Colonic mucosa (tissue), 4 donors: ENCODE data around the gene PRRT3. TPM values are rescaled to one million over a fixed set of nuclear protein-coding genes. Genes with fewer than 3 reads are reported as not detected.
A peak's percentile ranks its signal among the peaks of the same experiment; 100 is the strongest.

Experiments used
- DNase-seq: peaks from one replicate; pipeline ENCODE4 v3.0.0-alpha.2; 2020
- H3K27ac ChIP-seq: fragments of 200-600 bp; one replicate; pipeline ENCODE4 v1.8.0; 2021
- H3K27me3 ChIP-seq: fragments of 200-600 bp; one replicate; pipeline ENCODE4 v1.8.0; 2021
- H3K36me3 ChIP-seq: fragments of 200-600 bp; one replicate; pipeline ENCODE4 v1.8.0; 2021
- H3K4me1 ChIP-seq: fragments of 200-600 bp; one replicate; pipeline ENCODE4 v1.8.0; 2021; ENCODE audit warnings: mild to moderate bottlenecking
- H3K4me3 ChIP-seq: fragments of 200-600 bp; one replicate; pipeline ENCODE4 v1.8.0; 2021
- H3K9ac ChIP-seq, 2 donors: one replicate each; pipeline ENCODE4 v1.7.0; 2013; ENCODE audit warnings: control low read depth in 2 of 2, low read depth in 2 of 2, low read length in 2 of 2
- H3K9me3 ChIP-seq: fragments of 200-600 bp; one replicate; pipeline ENCODE4 v1.8.0; 2021
- intact Hi-C: fragments of 100-400 bp; cut with DNase I; formaldehyde crosslinking; loops from one replicate; pipeline ENCODE4 v1.14.1; 2022
- total RNA-seq, 2 donors: library from RNA; stranded (reverse); fragmentation: NEBNext Ultra II Directional in 1 of 2; extraction: Animal tissue kit (Norgen Biotek cat#: 25700) in 1 of 2; gene quantifications; one replicate each; pipeline ENCODE4 v1.2.1, GENCODE V29; 2021
- TF ChIP-seq, protein P1 (sequence below): fragments of 200-600 bp; IDR thresholded peaks from one replicate; pipeline ENCODE4 v1.8.0; 2022; ENCODE audit warnings: antibody characterized with exemption, mild to moderate bottlenecking
- donor health status: healthy.
- donor health status: DM: no; HTN: no; CAD: no.
- donor health status: DM: no; HTN: no; CAD: no.

Gene PRRT3
- total RNA-seq, 2 donors from 2014 or later, result 0.96 to 1.1 TPM

DNA sequence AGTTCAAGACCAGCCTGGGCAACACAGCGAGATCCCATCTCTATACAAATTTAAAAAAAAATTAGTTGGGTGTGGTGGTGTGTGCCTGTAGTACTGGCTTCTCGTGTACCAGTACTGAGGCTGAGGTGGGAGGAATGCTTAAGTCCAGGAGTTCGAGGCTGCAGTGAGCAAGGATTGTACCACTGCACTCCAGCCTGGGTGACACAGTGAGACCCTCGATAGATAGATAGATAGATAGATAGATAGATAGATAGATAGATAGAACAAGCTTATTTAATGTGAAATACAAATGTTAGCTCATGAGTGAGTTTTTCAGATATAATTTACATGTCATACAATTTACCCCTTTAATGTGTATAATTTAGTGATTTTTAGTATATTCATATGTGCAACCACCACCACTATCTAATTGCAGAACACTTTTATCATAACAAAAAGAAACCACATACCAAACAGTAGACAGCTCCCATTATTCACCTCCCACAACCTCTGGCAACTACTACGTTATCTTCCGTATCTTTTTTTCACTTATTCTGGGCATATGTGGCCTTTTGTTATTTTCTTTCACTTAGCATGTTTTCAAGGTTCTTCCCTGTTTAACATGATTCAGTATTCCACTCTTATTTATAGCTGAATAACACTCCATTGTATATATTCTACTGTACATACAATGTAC is 13.1 kb upstream of the PRRT3 start:
- Histone ChIP-seq H3K9me3 (no peaks in the 10 kb centered on the region), H3K27ac (no peak overlapping the region), H3K4me1 (no peaks in the 10 kb centered on the region), H3K27me3 (no peaks in the 10 kb centered on the region), H3K4me3 (no peak overlapping the region), H3K9ac (no peak overlapping the region), H3K36me3 (peaks cover 6% of the 10 kb centered on the region)
- intact Hi-C loops, result no loop called here
- TF ChIP-seq, protein P1, sequence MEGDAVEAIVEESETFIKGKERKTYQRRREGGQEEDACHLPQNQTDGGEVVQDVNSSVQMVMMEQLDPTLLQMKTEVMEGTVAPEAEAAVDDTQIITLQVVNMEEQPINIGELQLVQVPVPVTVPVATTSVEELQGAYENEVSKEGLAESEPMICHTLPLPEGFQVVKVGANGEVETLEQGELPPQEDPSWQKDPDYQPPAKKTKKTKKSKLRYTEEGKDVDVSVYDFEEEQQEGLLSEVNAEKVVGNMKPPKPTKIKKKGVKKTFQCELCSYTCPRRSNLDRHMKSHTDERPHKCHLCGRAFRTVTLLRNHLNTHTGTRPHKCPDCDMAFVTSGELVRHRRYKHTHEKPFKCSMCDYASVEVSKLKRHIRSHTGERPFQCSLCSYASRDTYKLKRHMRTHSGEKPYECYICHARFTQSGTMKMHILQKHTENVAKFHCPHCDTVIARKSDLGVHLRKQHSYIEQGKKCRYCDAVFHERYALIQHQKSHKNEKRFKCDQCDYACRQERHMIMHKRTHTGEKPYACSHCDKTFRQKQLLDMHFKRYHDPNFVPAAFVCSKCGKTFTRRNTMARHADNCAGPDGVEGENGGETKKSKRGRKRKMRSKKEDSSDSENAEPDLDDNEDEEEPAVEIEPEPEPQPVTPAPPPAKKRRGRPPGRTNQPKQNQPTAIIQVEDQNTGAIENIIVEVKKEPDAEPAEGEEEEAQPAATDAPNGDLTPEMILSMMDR, result no peak
- no peak for DNase-seq

DNA sequence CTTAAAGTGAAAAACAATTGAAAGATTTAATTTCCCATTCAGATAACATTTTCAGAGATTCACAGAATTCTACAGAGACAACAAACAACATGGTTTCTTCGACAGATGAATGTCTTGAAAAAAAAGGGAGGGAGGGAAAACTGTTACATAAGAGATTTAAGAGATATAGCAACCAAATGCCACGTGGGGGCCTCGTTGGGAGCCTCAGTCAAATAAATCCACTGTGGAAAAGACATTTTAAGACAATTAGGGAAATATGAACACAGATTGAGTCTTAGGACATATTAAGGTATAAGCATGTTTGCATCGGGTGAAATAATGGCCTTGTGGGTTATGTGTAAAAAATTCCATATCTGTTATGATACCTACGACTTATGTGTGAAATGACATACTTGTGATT is 5.0 kb upstream of the PRRT3 start:
- no peak for DNase-seq
- intact Hi-C loops, result no loop called here

DNA sequence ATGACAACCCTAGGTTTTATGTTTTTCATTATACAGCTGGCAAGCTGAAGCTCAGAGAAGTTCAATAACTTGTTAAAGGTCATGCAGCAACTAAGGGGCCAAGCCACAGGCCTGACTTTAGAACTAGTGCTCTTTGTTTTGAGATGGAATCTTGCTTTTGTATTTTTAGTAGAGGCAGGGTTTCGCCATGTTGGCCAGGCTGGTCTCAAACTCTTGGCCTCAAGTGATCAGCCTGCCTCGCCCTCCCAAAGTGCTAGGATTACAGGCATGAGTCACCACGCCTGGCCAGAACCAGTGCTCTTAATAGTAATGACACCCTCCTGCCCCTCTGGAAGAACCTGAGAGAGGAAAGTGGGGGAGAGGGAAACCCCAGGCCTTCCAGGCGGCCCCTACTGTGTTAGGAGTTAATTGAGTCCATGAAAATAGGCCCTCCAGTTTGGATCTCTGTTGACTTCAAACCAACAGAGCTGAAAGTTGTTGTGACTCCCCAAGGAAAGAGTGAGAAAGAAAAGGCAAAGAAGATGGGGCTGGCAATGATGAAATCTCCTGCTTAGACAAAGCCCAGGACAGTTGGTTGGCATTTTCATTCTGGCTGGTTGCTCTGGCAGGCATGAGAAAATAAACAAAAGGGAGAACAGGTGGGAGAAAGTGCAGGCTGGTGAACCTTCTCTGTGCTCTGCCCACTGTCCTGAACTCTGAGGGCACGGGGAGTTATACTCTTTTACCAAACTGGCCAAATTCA is 3.6 kb upstream of the PRRT3 start:
- Histone ChIP-seq H3K27me3 (no peaks in the 10 kb centered on the region), H3K9ac (no peak overlapping the region), H3K9me3 (no peaks in the 10 kb centered on the region), H3K36me3 (no peaks in the 10 kb centered on the region), H3K4me3 (no peak overlapping the region), H3K4me1 (peaks cover 5% of the 10 kb centered on the region), H3K27ac (no peak overlapping the region)
- TF ChIP-seq, protein P1, result no peak
- DNase-seq, result no peak
- intact Hi-C loops, result no loop called here

More for the DNA sequence above, 5.0 kb upstream of the PRRT3 start:
- Histone ChIP-seq H3K9me3 (no peaks in the 10 kb centered on the region), H3K27ac (no peak overlapping the region), H3K4me1 (no peaks in the 10 kb centered on the region), H3K27me3 (no peaks in the 10 kb centered on the region), H3K9ac (no peak overlapping the region), H3K4me3 (no peak overlapping the region), H3K36me3 (no peaks in the 10 kb centered on the region)
- TF ChIP-seq, protein P1, result no peak

DNA sequence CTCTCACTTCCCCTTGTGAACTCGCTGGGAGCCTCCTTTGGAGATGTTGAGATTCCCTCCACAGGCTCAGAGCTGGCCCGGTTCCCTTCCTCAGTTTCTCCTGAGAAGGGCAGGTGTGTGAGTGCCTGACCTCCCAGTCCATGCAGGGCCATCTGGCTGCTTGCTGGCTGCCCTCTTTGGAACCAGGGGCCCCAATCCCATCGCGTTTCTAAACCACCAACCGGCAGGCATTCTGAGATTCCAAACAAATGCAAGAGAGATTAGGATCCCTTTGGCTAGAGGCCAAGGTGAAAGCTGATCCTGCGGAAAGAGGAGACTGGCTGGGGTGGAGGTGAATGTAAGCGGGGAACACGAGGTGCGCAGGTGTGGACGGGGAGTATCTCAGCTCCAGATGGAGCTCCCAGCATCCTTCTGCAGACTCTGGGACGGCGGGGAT is 2.9 kb upstream of the PRRT3 start:
- H3K9ac ChIP-seq, result no peak overlapping the region
- intact Hi-C loops, result no loop called here
- DNase-seq, result no peak

DNA sequence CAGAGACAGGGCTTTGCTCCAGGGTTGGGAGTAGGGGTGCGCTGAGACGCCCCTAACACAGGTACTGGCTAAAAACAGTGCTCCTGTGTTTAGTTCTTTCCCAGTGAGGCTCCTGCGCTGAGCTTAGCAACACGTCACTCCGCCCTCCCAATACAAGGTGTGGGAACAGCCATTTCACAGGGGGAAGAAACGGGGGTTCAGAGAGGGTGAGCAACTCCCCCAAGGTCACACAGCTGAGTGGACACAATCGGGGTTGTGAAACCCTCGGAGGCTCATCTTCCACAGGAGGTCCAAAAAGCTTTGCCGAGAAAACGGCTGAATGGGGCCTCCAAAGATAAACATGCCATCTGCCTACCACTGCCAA is 628 bp downstream of the PRRT3 start:
- no peak overlapping the region for H3K27ac ChIP-seq
- DNase-seq, result no peak
- H3K9ac ChIP-seq, result peak overlapping the region in 1 of 2 donors; percentile 69
- H3K27me3 ChIP-seq, result no peaks in the 10 kb centered on the region
- TF ChIP-seq, protein P1, result no peak
- intact Hi-C loops, result no loop called here
- peaks cover 5% of the 10 kb centered on the region for H3K4me1 ChIP-seq
- peak overlapping the region; percentile 39 for H3K4me3 ChIP-seq
- no peaks in the 10 kb centered on the region for H3K9me3 ChIP-seq
- H3K36me3 ChIP-seq, result no peaks in the 10 kb centered on the region

More for the DNA sequence above, 2.9 kb upstream of the PRRT3 start:
- TF ChIP-seq, protein P1, result no peak
- Histone ChIP-seq H3K4me1 (peaks cover 5% of the 10 kb centered on the region), H3K27ac (no peak overlapping the region), H3K36me3 (no peaks in the 10 kb centered on the region), H3K9me3 (no peaks in the 10 kb centered on the region), H3K4me3 (no peak overlapping the region), H3K27me3 (no peaks in the 10 kb centered on the region)
